Tibial nerve (tissue), 4 donors: ENCODE results near the gene DYNC1H1. TPM values are rescaled to one million over a fixed set of nuclear protein-coding genes. Genes with fewer than 3 reads are reported as not detected.
A peak's percentile ranks its signal among the peaks of the same experiment; 100 is the strongest.

Experiments used
- DNase-seq, 2 donors: peaks; one replicate each; pipeline ENCODE4 v3.0.0-alpha.2; 2019; ENCODE audit warnings: low spot score in 2 of 2
- H3K27ac ChIP-seq, 4 donors: fragments of 200-600 bp; sonication (generic) in 3 of 4; one replicate each; pipeline ENCODE4 v1.5.1; 2017 to 2019; ENCODE audit warnings: mild to moderate bottlenecking in 1 of 4
- H3K27me3 ChIP-seq, 2 donors: fragments of 200-600 bp; sonication (generic) in 1 of 2; one replicate each; pipeline versions ENCODE4 v1.5.1 to v1.6.0; 2017 to 2019
- H3K36me3 ChIP-seq, 3 donors: fragments of 200-600 bp; sonication (generic); one replicate each; pipeline ENCODE4 v1.5.1; 2018 to 2019
- H3K4me1 ChIP-seq, 4 donors: fragments of 200-600 bp; sonication (generic) in 3 of 4; one replicate each; pipeline ENCODE4 v1.5.1; 2017 to 2019
- H3K4me3 ChIP-seq, 4 donors: fragments of 200-600 bp; sonication (generic) in 3 of 4; one replicate each; pipeline ENCODE4 v1.5.1; 2017 to 2019; ENCODE audit warnings: mild to moderate bottlenecking in 1 of 4, moderate library complexity in 1 of 4
- H3K9me3 ChIP-seq, 4 donors: fragments of 200-600 bp; sonication (generic) in 3 of 4; one replicate each; pipeline ENCODE4 v1.5.1; 2017 to 2019
- CTCF ChIP-seq, 5 experiments: fragments of 200-600 bp in 3 of 5; fragments of 450-650 bp in 2 of 5; sonication (generic) in 3 of 5; IDR thresholded peaks; one replicate each; pipeline ENCODE4 v1.5.1; 2016 to 2019; ENCODE audit warnings: antibody characterized with exemption in 5 of 5, mild to moderate bottlenecking in 3 of 5, moderate library complexity in 2 of 5
- EP300 ChIP-seq, 2 donors: sonication (generic); formaldehyde crosslinking; IDR thresholded peaks; one replicate each; pipeline ENCODE4 v1.6.1; 2017; ENCODE audit warnings: antibody characterized with exemption in 2 of 2, mild to moderate bottlenecking in 1 of 2
- POLR2A ChIP-seq, 2 donors: fragments of 450-650 bp; IDR thresholded peaks; one replicate each; pipeline ENCODE4 v1.6.1; 2017; ENCODE audit warnings: antibody characterized with exemption in 2 of 2, mild to moderate bottlenecking in 2 of 2, moderate library complexity in 2 of 2
- WGBS, 2 donors: methylation state at CpG; one replicate each; pipeline ENCODE4 v1.1.5; 2018; 5-methylcytosine and 5-hydroxymethylcytosine counted together
- total RNA-seq, 4 donors: library from RNA; depleted of rRNA; stranded (reverse); fragments of >200 nt; gene quantifications; one replicate each; pipeline ENCODE4 v1.1.0, GENCODE V29; 2016

DYNC1H1 gene
- total RNA-seq, 4 donors from 2014 or later: 506 to 690 (median 631) TPM

- Histone ChIP-seq H3K36me3 (no peaks in the 10 kb centered on the region), H3K9me3 (no peaks in the 10 kb centered on the region), H3K27ac (peak overlapping the region; percentile 37 to 98 (median 97)), H3K4me3 (peak overlapping the region in 2 of 4 donors; percentile 99 to 100), H3K27me3 (no peaks in the 10 kb centered on the region), H3K4me1 (peaks cover 0 to 58% (median 18%) of the 10 kb centered on the region in 4 donors)
- WGBS, 2 donors: 51 to 54% methylated on average over 19 to 20 of the region's 20 CpGs
- DNase-seq: no peak
- TF ChIP-seq CTCF (IDR thresholded peaks at IDR 0.05) (no peak), POLR2A (IDR thresholded peaks at IDR 0.05) (no peak), EP300 (IDR thresholded peaks at IDR 0.05) (no peak)
Measured at GRCh38 chr14:101963656-101964296, 597 bp upstream of the DYNC1H1 start.

GRCh38 chr14:101965181-101965544 lies 790 bp downstream of the DYNC1H1 start:
- H3K4me3 ChIP-seq: peak overlapping the region; percentile 95 to 100 (median 99)
- no peak for TF ChIP-seq CTCF (IDR thresholded peaks at IDR 0.05)
- TF ChIP-seq EP300 (IDR thresholded peaks at IDR 0.05): no peak
- no peak for TF ChIP-seq POLR2A (IDR thresholded peaks at IDR 0.05)
- peak; percentile 47 to 55 for DNase-seq
- H3K27me3 ChIP-seq: no peaks in the 10 kb centered on the region
- peaks cover 0 to 9% (median 0%) of the 10 kb centered on the region in 3 donors for H3K36me3 ChIP-seq
- H3K27ac ChIP-seq: peak overlapping the region; percentile 88 to 98 (median 97)
- WGBS, 2 donors: 0 to 1% methylated on average over 11 to 24 of the region's 28 CpGs
- H3K9me3 ChIP-seq: no peaks in the 10 kb centered on the region
- peaks cover 0 to 68% (median 18%) of the 10 kb centered on the region in 4 donors for H3K4me1 ChIP-seq

GRCh38 chr14:101965770-101966722 lies 1.7 kb downstream of the DYNC1H1 start:
- H3K27ac ChIP-seq: peak overlapping the region; percentile 88 to 98 (median 97)
- peaks cover 0 to 71% (median 18%) of the 10 kb centered on the region in 4 donors for H3K4me1 ChIP-seq
- no peaks in the 10 kb centered on the region for H3K27me3 ChIP-seq
- TF ChIP-seq EP300 (IDR thresholded peaks at IDR 0.05) (no peak), POLR2A (IDR thresholded peaks at IDR 0.05) (no peak)
- peak overlapping the region; percentile 95 to 100 (median 99) for H3K4me3 ChIP-seq
- no peak for DNase-seq
- WGBS, 2 donors: 17 to 25% methylated on average over 5 of the region's 5 CpGs
- H3K9me3 ChIP-seq: no peaks in the 10 kb centered on the region
- peaks cover 0 to 9% (median 0%) of the 10 kb centered on the region in 3 donors for H3K36me3 ChIP-seq

- Histone ChIP-seq H3K27me3 (no peaks in the 10 kb centered on the region), H3K9me3 (no peaks in the 10 kb centered on the region), H3K4me1 (peaks cover 0 to 74% (median 23%) of the 10 kb centered on the region in 4 donors), H3K4me3 (no peak overlapping the region), H3K27ac (peak overlapping the region in 3 of 4 donors; percentile 97 to 98 (median 97)), H3K36me3 (peaks cover 0 to 9% (median 0%) of the 10 kb centered on the region in 3 donors)
- 56 to 57% methylated on average over 2 of the region's 2 CpGs for WGBS, 2 donors
- TF ChIP-seq CTCF (IDR thresholded peaks at IDR 0.05) (no peak), EP300 (IDR thresholded peaks at IDR 0.05) (no peak), POLR2A (IDR thresholded peaks at IDR 0.05) (no peak)
- no peak for DNase-seq
Measured at GRCh38 chr14:101966742-101967141, 2.4 kb downstream of the DYNC1H1 start.

GRCh38 chr14:101968186-101968585 lies 3.8 kb downstream of the DYNC1H1 start:
- TF ChIP-seq EP300 (IDR thresholded peaks at IDR 0.05) (no peak), POLR2A (IDR thresholded peaks at IDR 0.05) (no peak), CTCF (IDR thresholded peaks at IDR 0.05) (no peak)
- Histone ChIP-seq H3K4me1 (peaks cover 0 to 78% (median 36%) of the 10 kb centered on the region in 4 donors), H3K27ac (no peak overlapping the region), H3K36me3 (peaks cover 0 to 9% (median 0%) of the 10 kb centered on the region in 3 donors), H3K27me3 (no peaks in the 10 kb centered on the region), H3K9me3 (no peaks in the 10 kb centered on the region), H3K4me3 (no peak overlapping the region)
- DNase-seq: no peak
- WGBS, 2 donors: 78 to 84% methylated on average over 4 of the region's 4 CpGs
